Activated CD8-positive, alpha-beta memory T cell treated with anti-CD3 and anti-CD28 coated beads for 4 hours (primary cell): ENCODE results near the gene MYD88.
A peak's percentile ranks its signal among the peaks of the same experiment; 100 is the strongest.
"Not testable (repeated sequence)": the region's sequence is repeated elsewhere in the genome, so short reads cannot be mapped to it uniquely, and the experiment has no call there.

Experiments
- DNase-seq, 2 donors: peaks; one replicate each; pipeline ENCODE4 v3.0.0-alpha.2; 2020; ENCODE audit warnings: low read depth in 2 of 2

Gene MYD88

DNA sequence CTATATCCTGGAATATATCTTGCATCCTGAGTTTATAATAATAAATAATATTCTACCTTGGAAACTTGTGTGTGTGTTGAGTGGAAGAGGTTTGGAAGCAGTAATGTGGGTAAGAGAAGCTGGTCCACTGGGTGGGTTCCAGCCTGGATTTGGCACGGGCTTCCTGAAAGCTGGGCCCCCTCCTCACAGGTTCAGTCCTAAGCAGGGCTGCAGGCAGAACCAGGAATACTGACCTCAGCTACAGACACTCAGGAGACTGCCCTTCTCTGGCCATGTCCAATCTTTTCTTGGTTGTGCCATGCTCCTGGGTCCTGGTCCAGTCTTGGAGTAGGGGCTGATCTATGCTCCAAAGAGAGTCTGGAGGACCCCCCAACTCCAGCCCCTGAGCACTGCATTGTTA lies 4.5 kb downstream of the MYD88 start:
- no peak for DNase-seq

DNA sequence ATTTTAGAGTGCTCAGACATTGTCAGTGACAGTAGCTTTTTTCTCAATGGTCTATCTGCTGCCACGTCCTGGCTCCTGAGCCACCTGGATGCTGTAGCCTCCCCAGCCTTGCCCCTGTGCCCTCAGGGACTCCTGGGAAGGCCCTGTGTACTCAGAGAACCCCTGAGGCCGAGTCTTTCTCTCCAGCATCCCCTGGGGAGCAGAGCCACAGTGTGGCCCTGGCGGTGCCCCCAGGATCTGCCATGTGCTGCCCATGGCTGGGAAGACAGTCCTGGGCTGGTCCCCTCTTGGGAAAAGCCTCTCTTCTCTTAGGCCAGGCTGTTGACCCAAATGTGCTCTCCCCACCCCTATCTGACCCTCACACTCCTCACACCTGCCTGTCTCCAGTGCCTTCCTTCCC lies 5.0 kb downstream of the MYD88 start:
- DNase-seq = no peak

DNA sequence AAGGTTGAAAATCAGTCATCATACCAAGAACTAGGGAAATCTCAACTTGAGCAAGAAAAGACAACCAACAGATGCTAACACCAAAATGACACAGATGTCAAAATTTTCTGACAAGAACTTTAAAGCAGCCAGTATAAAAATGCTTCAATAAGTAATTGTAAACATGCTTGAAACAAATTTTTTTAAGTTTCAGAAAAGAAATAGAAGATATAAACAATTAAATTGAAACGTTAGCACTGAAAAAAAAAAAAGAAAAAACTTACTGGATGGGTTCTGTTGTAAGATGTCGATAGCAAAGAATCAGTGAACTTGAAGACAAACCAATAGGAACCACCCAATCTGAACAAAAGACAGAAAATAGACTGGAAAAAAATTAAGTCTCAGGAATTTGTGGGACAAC lies 8.0 kb downstream of the MYD88 start:
- no peak for DNase-seq

DNA sequence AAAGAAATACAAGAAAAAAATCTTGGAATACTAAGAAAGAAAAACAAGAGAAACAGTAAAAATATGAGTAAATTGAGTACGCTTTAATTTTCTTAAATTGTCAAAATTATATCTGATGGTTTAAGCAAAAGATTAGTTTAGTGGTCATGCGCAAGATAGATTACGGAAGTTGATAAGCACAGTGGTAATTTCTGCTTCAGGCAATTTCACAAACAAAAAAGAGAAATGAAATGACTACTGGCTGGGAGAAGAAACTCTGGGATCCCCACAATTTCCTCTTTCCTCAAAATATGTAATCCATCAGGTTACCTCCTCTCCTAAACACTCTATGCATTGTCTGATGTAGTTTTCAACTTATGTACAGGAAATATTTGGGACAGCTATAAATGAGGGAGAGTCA lies 9.0 kb downstream of the MYD88 start:
- DNase-seq = no peak

DNA sequence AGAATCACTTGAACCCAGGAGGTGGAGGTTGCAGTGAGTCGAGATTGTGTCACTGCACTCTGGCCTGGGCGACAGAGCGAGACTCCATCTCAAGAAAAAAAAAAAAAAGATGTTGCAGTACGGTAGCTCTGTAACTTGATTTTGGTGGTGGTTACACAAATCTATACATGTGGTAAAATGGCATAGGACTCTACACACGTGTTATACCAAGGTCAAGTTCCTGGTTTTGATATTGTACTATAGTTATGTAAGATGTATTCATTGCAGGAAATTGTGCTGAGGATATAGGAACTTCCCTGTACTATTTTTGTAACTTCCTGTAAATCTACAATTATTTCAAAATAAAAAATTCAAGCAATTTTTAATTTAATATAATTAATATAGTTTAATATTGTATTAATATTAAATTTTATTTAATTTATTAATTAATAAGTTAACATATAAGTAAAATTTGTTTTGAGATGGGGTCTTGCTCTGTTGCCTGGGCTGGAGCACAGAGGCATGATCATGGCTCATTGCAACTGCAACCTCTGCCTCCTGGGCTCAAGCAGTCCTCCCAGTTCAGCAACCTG lies 9.9 kb downstream of the MYD88 start:
- no peak for DNase-seq

DNA sequence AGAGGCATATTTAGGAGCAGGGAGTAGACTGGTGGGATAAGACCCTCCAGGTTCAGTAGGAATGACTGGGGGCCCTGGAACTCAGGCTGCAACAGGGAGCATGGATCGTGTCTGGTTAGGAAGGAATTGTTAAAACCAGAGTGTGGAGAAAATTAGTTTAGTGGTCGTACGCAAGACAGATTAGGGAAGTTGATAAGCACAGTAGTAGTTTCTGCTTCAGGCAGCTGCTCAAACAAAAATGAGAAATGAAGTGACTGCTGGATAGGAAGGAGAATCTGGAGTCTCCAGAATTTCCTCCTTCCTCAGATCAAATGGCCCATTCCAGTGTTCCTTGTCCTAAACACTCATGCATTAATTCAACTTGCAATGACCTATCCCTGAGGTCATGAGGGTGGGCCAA lies 11.2 kb downstream of the MYD88 start:
- DNase-seq = no peak

DNA sequence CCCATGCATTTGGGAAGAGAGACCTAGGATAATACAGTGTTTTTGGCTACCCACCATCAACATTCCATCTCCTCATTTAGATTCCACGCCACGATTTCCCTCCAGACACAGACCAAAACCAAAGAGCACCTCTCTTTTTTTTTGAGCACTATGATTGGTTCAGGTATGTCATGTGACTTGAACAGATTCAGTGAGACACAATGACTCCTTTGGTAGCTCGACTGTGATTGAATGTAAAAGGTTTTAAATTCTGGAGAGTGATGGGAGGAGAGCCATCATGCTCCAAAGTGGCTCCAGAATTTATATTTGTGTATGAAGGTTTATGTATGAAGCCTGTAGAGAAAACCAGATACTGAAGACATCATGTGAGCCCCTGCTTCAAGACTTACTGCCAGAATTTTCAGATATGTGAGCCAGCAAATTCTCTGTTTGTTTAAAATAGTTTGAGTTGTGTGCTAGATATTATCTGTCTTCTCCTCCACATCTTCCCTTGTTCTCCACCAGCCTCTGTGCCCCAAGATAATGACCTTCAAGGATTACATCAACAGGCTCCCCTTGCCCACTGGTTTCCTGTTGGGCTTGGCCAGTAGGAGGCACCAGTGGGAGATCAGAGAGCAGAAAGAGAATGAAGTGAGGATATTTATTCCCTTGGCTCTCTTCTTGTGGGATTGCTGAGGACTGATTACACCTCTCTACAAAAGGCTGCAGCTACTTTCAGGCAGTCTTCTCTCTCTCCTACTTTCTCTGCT lies 12.5 kb downstream of the MYD88 start:
- no peak for DNase-seq

DNA sequence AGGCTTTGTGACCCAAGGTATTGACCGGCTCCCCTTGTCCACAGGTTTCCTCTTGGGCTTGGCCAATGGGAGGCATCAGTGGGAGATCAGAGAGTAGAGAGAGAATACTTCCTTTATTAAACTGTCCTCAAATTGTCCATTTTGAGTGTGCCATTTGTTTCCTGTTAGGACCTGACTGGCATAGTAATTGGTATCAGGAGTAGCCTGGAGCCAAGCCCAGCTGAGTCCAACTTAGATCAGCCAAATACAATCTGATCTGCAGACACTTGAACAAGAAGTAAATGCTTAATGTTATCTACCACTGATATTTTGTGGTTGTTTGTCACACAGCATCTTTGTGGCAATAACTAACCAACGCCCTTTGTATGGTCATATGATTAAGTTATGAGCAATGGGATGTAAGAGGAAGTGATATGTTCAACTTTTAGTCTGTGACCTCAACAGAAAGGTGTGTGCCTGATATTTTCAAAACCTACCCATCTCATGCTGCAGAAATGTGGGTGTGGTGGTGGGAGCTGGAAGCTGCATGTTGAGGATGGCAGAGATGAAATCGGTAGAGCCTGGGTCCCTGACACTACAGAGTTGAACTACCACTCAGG lies 13.3 kb downstream of the MYD88 start:
- no peak for DNase-seq

DNA sequence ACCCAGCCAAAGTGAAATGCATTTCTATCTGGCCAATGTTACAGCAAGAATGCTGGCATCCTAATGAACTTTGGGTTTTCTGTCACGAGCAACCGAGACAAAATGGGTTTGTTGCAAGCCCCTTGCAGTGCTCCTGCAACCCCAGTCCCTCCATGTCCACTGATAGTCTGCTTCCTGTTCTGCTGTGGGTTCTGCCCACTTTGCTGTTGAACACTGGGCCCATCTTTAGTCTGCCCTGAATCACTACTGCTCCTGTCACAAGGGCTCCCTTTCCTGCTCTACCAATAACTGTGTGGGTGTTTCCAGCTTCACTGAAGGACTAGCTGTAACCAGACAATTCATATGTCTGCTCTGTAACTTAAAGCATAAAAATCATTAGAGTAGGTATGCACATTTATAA lies 14.1 kb downstream of the MYD88 start:
- DNase-seq = no peak

DNA sequence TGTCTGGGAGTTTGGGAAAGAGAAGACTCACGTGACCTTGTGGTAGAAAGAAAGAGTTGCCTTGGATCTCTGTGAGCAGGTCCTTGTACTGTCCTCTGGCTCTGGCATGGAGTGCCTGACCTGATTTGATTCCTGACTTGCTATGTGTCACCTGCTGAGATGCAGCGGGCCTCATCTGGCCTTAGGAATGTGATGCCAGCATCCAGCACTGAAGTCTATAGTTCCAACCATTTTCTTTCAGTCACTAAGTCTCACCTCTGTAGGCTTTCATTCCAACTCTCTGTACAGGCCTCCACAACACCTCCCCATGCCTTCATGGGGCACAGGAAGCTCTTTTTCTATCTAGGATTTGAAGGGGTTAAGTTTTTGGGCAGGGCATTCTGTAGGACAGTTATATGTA lies 14.8 kb downstream of the MYD88 start:
- no peak for DNase-seq

DNA sequence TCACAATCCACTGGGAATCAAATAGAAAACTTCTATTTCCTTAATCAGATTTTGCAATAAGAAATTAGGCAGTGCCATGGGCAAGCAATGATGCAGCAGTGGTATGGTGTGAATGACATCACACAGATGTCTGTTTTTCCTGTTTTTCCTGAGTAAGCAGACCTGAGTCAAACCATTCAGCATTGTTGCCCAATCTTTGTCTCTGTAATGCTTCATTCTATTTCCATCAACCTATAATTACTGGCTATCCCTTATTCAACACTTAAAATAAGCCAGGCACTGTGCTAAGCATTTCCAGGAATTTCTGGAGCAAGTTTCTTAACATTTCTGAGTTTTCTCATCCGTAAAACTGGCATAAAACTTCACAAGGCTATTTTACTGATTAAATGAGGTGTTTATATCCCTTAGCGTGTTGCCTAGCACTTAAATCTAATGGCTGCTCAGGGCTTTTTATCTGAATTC lies 15.6 kb downstream of the MYD88 start:
- no peak for DNase-seq

DNA sequence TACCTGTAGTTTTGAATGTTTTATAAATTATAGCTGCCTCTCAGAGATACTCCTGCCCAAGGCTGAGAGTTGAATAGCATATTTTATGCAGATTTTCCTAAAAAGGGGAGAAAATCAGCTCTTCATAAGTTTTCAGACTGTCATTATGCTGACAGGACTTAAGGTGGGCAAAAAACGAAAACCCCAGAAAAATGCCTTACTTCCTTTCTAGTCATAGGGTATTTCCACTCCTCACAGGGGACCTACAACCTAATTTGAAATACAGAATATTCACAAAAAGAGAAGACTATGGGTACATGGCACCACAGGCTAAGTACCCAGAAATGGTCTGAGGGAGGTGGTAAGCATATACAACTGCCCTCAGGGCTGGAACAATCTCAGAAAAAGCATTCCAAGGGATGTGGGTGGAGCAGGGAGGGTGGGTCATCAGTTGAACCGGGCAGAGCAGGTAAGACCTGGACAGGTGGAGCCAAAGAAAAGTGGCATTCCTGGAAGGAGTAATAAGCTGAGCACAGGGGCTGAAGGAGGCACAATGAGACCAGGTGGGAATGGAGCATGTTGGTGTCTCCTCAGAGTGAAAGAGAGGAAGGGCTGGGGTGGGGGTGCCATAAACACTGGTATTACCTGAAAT lies 16.3 kb downstream of the MYD88 start:
- no peak for DNase-seq

DNA sequence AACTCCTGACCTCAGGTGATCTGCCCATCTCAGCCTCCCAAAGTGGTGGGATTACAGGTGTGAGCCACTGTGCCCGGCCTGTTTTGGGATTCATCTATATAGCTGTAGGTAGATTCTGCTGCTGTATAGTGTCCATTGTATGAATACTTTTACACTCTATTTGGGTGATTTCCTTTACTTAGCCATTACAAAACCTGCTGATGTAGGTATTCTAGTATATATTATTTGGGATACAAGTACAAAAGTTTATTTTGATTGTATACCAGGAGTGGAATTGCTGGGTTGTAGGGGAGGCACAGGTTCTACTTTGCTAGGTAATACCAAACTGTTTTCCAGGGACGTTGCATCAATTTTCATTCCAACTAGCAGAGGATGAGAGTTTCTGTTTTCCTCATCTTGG lies 17.4 kb downstream of the MYD88 start:
- no peak for DNase-seq

DNA sequence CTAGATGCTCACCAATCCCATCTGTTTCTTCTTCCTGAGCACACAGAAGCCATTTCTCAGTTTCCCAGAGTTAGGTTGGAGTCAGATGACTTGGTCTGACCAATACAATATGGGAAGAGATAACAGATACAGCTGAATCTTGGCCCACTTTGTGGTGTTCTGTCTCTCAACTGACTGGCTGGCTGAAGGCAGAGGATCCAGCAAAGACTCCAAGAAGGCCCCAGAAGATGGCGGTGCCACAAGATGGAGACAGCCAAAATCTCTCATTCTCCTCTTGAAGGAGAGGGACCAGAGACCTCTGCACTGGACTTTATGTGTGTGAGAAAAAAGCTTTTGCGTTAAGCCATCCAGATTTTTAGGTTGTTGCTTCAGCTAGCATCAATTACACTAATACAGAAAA lies 18.7 kb downstream of the MYD88 start:
- DNase-seq = no peak

DNA sequence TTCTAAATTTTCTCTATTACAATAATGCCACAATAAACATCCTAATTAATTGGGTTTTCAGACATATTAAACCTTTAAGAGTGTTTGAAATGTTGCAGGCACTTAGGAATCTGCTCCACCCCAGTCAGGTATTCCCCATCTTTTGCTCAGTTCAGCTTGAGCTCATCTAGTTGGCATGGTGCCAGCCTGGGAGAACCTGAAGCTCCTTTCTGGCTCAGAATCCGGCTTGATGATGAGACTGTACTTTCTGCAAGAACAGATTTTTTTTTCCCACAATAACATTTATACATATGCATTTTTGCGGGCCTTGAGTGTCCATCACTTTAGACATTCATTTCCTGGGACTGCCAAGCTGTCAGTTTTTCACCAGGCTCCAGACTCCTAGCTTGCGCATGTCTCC lies 19.1 kb downstream of the MYD88 start:
- no peak for DNase-seq

DNA sequence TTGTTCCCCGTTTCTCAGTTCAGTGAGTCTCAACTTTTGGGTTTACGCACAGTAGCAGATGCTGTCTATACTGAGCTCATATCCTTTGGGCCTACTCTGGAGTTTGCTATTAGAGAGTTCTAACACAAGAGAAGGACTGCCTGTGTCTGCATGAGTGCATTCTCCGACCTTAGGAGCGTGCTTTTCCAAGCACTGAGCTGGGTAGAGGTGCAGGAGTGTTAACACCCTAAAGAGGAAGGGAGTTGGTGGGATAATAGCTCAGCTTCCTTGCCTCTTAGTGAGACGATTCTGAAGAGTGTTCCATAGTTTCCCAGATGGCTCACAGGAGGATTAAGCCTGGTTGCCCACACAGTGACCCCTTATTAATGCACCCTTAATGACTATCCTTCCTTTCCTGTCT lies 20.0 kb downstream of the MYD88 start:
- no peak for DNase-seq

DNA sequence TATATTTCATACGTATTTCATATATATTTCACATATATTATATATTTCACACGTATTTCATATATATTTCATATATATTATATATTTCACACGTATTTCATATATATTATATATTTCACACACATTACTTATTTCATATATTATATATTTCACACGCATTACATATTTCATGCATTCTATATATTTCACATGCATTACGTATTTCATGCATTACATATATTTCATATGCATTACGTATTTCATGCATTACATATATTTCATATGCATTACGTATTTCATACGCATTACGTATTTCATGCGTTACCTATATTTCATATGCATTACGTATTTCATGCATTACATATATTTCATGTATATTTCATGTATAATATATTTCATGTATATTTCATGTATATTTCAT lies 22.2 kb downstream of the MYD88 start:
- DNase-seq = not testable (repeated sequence)

DNA sequence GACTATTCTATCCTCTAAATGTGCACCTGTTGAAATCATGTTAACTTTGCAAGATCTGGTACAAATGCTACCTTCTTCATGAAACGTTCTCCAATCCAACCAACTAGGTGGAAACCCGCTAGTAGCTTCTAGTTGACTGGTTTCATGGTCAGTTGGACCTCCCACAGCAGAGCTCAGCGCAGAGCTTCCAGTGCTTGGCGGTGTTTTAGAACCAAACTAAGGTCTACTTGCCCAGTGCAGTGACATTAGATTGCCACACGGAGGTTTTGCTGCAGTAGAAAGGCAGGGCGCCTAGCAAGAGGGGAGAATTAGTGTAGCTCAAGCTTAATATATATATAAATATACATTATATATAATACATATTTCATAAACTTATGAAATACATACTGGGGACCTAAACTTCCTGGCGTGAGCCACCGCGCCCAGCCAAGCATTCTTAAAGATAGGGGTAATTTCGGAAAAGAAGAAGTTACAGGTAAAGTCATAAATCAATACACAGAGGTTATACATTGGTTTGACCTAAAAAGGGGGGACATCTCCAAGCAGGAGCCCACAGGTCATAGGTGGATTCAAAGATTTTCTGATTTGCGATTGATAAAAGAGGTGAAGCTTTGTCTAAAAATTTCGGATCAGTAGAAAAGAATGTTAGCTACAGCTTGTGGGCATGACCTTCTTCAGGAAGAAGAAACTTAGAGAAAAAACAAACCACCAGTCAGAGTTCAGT lies 24.8 kb downstream of the MYD88 start:
- no peak for DNase-seq

DNA sequence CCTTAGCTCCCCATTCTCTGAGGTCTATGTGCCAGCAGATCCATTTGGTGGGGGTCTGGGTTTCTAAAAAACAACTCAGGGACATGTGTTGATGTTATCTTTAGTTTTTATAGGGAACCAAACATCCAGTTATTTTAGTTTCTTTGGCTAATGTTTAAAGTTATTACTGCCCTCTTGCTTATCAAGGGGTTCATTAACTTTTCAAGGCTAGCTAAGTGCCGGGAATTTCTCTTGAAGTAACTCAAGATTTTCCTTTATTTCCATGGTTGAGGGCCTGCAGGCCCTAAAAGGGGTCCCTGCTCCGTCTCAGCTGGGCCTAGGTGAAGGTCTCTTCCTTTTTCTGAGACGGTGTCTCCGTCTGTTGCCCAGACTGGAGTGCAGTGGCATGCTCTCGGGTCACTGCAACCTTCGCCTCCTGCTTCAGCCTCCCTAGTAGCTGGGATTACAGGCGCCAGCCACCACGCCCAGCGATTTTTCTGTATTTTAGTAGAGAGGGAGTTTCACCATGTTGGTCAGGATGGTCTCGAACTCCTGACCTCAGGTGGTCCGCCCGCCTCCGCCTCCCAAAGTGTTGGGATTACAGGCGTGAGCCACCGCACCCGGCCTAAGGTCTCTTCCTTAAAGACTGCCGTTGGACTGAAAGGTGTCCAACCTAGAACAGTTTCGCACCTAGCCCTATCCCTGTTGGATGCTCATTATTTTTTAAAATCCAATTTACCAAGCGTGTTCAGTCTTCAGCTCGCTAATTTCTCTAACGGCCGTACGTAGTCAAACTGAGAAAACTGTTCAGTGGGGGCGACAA lies 25.6 kb downstream of the MYD88 start:
- no peak for DNase-seq

DNA sequence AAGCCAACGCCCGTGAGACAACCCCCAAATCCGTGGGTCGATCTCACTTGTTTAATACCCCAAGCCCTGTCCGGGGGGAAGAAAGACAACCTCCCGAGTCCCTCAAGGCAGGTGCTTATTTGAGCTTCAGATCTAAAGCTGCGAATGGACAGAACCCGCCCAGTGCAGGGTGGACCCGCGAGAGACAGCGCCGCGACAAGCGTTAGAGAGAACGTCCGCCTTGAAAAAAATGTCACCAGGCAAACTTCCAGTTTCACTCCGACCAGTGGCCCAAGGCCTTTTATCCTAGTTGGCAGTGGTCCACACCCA lies 26.1 kb downstream of the MYD88 start:
- DNase-seq = no peak

DNA sequence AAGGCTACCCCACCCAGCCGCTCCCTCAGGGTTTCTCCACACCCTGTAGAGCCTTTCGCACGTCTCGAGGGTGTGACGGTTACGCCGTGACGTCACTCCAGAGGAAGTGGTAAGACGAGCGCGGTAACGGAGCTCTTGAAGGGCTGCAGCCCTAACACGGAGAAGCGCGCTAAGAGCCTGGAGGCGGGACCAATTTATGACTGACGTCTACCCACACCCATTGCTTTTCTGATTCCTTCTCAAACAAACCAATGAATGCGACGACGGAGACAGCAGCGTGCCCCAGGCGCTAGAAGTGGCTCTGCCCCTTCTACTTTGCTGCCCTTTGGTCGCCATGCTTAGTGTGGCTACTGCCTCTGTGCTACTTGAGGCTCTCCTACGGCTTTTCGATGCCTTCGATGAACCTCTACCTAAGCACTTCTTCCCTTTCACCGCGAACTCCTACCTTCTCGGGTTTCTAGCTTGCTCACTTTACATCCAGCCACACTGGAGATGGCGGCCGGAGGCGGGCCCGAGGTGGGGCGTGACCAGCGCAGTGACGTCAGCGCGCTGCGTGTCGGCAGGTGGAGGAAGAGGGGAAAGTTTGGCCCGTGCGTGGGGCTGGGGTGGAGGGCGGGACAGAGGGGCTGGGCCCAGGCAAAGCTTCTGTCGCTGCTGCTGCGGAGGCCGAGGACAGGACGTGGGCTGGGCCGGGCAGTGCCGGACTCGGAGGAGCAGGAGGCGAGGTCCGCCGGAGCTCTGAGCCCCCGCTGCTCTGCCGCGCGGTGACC lies 26.7 kb downstream of the MYD88 start, which contains the start of gene OXSR1:
Gene OXSR1, plus strand, starts transcription at position 586 of the 770 bp plus-strand sequence. CDS start 340 bp downstream, outside the sequence.
- peak; percentile 95 to 96 for DNase-seq
